Left ventricle myocardium inferior (tissue), 1 donor: ENCODE results near the gene SPATA17. TPM values are rescaled to one million over a fixed set of nuclear protein-coding genes. Genes with fewer than 3 reads are reported as not detected.

Source experiments
- DNase-seq: peaks from one replicate; pipeline ENCODE4 v3.0.0-alpha.2; 2020
- H3K27ac ChIP-seq: fragments of 200-600 bp; replicated peaks from 2 replicates; pipeline ENCODE4 v1.8.0; 2021
- H3K27me3 ChIP-seq: fragments of 200-600 bp; 2 replicates; pipeline ENCODE4 v1.8.0; 2021; ENCODE audit warnings: low read depth
- H3K36me3 ChIP-seq: fragments of 200-600 bp; 2 replicates; pipeline ENCODE4 v1.8.0; 2021
- H3K4me1 ChIP-seq: fragments of 200-600 bp; 2 replicates; pipeline ENCODE4 v1.8.0; 2021
- H3K4me3 ChIP-seq: fragments of 200-600 bp; 2 replicates; pipeline ENCODE4 v1.8.0; 2021; ENCODE audit warnings: mild to moderate bottlenecking, moderate library complexity
- H3K9me3 ChIP-seq: fragments of 200-600 bp; replicated peaks from 2 replicates; pipeline ENCODE4 v1.8.0; 2021
- intact Hi-C: fragments of 100-400 bp; cut with micrococcal nuclease; formaldehyde crosslinking; loops from one replicate; pipeline ENCODE4 v1.11.0; 2022
- total RNA-seq: library from RNA; stranded (reverse); fragmentation: NEBNext Ultra II Directional; extraction: Animal tissue kit (Norgen Biotek cat#: 25700); gene quantifications from one replicate; pipeline ENCODE4 v1.2.1, GENCODE V29; 2021
- TF ChIP-seq, protein P1 (sequence below): fragments of 200-600 bp; IDR thresholded peaks from 2 replicates; pipeline ENCODE4 v1.8.0; 2021; ENCODE audit warnings: antibody characterized with exemption, mild to moderate bottlenecking, borderline replicate concordance
- donor health status: DM: no; HTN: yes; CAD: no; lungs with severe emphysema.

Gene SPATA17
- total RNA-seq, 1 donor from 2014 or later: 1.2 TPM

DNA sequence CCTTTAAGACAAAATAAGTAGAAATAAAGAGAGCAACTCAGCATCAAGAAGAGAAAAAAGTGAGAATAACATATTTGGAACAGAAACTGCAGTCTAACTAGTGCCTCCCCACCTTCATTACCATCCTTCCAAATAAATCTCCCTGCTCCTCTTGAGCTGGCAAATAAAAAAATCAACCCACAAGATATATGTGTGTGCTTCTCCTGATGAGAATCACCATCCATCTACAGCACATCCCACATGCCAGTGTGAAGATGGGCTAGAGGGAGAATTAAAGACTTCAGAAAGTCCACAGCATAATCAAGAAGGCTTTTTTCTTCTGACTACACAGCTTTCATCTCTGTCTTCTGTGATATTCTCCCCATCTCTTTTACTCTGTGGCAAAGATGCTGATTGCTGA, 244.1 kb downstream of the SPATA17 start:
- Histone ChIP-seq H3K4me1 (no peaks in the 10 kb centered on the region), H3K36me3 (no peaks in the 10 kb centered on the region), H3K27me3 (no peaks in the 10 kb centered on the region), H3K4me3 (no peak overlapping the region), H3K27ac (no peak overlapping the region), H3K9me3 (no peaks in the 10 kb centered on the region)
- intact Hi-C loops: no loop called here
- TF ChIP-seq, protein P1, sequence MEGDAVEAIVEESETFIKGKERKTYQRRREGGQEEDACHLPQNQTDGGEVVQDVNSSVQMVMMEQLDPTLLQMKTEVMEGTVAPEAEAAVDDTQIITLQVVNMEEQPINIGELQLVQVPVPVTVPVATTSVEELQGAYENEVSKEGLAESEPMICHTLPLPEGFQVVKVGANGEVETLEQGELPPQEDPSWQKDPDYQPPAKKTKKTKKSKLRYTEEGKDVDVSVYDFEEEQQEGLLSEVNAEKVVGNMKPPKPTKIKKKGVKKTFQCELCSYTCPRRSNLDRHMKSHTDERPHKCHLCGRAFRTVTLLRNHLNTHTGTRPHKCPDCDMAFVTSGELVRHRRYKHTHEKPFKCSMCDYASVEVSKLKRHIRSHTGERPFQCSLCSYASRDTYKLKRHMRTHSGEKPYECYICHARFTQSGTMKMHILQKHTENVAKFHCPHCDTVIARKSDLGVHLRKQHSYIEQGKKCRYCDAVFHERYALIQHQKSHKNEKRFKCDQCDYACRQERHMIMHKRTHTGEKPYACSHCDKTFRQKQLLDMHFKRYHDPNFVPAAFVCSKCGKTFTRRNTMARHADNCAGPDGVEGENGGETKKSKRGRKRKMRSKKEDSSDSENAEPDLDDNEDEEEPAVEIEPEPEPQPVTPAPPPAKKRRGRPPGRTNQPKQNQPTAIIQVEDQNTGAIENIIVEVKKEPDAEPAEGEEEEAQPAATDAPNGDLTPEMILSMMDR: no peak
- DNase-seq: no peak

DNA sequence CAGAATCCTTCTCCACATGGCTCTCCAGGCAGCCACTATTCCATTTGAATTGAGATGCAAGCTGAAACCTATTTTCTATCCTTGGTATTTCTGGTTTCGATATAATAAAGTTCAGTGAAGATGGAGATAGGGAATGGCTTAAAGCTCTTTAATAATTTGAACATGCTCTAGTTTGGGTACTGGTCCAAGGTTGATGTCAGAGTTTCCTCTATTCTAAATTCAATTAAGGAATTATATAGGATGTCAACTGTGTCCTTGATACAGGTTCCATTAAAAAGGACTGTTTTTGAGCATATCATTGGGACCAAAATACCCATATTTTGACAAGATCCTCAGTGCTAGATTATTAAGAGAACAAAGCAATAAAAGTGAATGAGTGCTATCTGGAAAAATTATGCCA, 245.3 kb downstream of the SPATA17 start:
- Histone ChIP-seq H3K4me1 (no peaks in the 10 kb centered on the region), H3K9me3 (no peaks in the 10 kb centered on the region), H3K27me3 (no peaks in the 10 kb centered on the region), H3K27ac (no peak overlapping the region), H3K36me3 (no peaks in the 10 kb centered on the region), H3K4me3 (no peak overlapping the region)
- intact Hi-C loops: no loop called here
- TF ChIP-seq, protein P1: no peak
- no peak for DNase-seq

GRCh38 chr1:217876896-217877295, 245.8 kb downstream of the SPATA17 start:
- H3K27me3 ChIP-seq: no peaks in the 10 kb centered on the region
- intact Hi-C loops: no loop called here
- no peak overlapping the region for H3K4me3 ChIP-seq
- no peaks in the 10 kb centered on the region for H3K4me1 ChIP-seq
- H3K36me3 ChIP-seq: no peaks in the 10 kb centered on the region
- no peak for DNase-seq
- TF ChIP-seq, protein P1: no peak
- no peak overlapping the region for H3K27ac ChIP-seq
- no peaks in the 10 kb centered on the region for H3K9me3 ChIP-seq

- intact Hi-C loops: no loop called here
- no peak overlapping the region for H3K27ac ChIP-seq
Observed at GRCh38 chr1:217881131-217881543, 250.0 kb downstream of the SPATA17 start.

GRCh38 chr1:217881607-217882332, 250.6 kb downstream of the SPATA17 start:
- intact Hi-C loops: no loop called here
- Histone ChIP-seq H3K36me3 (no peaks in the 10 kb centered on the region), H3K27me3 (no peaks in the 10 kb centered on the region), H3K27ac (no peak overlapping the region), H3K4me1 (no peaks in the 10 kb centered on the region), H3K9me3 (no peaks in the 10 kb centered on the region), H3K4me3 (no peak overlapping the region)
- no peak for DNase-seq
- TF ChIP-seq, protein P1: no peak

More at GRCh38 chr1:217881131-217881543, 250.0 kb downstream of the SPATA17 start:
- Histone ChIP-seq H3K9me3 (no peaks in the 10 kb centered on the region), H3K4me1 (no peaks in the 10 kb centered on the region), H3K4me3 (no peak overlapping the region), H3K27me3 (no peaks in the 10 kb centered on the region), H3K36me3 (no peaks in the 10 kb centered on the region)
- TF ChIP-seq, protein P1: no peak
- DNase-seq: no peak
